HG02642 (cell line): Measurements from ENCODE around the gene SLC43A3.
A peak's percentile ranks its signal among the peaks of the same experiment; 100 is the strongest.
"Not testable (repeated sequence)": the region's sequence is repeated elsewhere in the genome, so short reads cannot be mapped to it uniquely, and the experiment has no call there.

Experiments used
- ATAC-seq: cut with Tn5 transposase; IDR thresholded peaks from one replicate; pipeline ENCODE4 v1.9.1; 2021; ENCODE audit warnings: mild to moderate bottlenecking; ENCODE audit not compliant: unreplicated experiment, poor library complexity

The SLC43A3 gene

DNA sequence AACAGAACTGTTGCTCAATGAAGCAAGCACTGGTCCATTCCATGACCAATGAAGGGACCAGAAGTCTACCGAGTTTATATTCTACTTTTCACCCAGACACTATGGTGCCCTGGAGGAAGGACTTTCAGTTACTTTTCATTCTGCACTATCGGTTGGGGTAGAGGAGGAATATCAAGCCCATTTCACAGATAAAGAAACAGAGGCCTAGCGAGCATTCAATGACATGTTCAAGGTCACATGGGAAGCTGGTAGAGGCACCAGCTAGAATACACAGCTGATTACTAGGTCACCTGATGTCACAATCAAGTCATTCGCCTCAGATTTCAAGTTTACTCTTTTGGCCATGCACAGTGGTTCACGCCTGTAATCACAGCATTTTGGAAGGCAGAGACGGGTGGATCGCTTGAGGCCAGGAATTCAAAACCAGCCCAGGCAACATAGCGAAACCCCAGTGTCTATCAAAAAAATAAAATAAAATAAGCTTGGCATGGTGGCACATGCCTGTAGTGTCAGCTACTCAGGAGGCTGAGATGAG lies 18.9 kb downstream of the SLC43A3 start:
- no peak for ATAC-seq

DNA sequence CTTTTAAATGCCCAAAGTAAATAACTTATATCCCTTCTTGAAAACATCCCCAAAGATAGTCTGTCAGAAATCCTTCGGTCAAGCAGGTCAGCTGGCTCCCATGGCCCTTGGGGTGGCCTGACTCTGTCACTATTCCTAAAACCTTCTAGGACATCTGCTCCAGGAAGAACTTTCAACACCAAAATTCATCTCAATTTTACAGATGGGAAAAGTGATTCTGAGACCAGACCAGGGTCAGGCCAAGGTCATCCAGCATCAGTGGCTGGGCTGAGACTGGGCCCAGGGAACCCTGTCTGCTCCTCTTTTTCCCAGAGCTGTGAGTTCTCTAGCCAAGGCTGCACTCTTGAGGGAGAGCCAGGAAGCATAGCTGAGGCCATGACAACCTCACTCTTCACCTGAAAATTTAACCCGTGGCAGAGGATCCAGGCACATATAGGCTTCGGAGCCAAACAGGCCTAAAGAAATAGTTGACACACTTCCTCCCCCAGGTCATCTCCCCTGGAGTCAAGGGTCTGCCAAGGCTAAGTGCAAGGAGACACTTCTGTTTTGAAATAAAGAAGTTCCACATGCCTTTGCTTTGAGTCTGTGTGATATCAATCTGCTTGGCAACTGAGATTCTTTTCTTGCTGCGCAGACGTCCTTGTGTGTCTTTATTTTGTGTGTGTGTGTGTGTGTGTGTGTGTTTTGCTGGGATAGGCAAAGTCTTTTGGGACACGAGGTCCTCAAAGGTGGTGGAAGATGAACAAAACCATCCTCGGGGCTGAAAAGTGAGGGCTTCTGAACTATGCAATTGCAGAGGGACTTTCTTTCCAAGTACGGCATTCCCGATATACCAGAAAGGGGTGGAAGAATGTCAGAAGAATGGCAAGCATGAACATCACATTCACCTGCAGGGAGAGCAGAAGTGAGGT lies 19.7 kb downstream of the SLC43A3 start:
- ATAC-seq = no peak

DNA sequence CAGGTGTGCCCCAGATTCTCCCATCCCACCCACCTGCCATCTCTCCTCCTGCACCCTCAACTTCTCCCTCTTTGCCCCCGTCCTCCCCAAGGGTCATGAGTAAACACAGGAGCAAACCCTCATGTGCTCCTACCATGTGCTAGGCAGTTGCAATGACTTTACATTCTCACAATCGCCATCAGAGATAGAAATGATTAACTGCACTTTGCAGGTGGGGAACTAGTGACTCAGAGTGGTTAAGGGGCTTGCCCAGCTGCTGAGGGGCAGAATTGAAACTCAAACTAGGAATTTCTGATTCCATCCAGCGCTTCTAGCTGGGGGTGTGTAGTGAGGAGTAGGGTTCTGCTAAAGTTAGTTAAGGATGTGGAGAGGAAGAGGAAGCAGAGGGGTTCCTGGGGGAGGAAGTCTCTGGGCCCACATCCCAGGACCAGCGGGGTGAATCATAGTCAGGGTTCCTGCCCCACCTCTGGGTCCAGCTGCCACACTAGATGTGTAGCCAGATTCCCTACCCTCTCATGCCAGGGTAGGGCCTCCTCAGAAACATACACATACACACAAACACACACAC lies 20.5 kb downstream of the SLC43A3 start:
- peak; percentile 84 for ATAC-seq

DNA sequence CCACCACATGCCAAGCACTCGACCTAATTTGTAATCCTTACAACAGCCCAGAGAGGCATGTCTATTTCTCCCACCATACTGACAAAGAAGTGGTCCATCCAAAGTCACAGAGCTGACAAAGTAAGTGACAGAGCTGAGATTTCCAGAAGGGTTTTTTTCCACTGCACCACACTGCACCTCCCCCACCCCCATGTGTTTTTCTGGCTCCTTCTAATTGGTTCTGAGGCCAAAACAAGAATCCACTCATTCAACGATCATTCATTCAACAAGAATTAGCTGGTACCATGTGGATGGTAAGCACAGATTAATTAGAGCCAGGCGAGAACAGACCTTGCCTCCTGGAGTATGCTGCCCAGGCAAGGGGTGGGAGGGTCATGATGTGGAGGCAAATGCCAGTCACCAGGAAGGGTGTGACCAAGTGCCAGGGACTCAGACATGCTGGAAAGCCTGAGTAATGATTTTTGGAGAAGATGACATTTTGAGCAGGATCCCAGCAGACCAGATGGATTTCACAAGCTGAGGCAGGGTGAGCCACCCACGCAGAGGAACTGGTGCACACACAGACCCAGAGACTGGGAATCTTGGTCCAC lies 21.6 kb downstream of the SLC43A3 start:
- no peak for ATAC-seq

DNA sequence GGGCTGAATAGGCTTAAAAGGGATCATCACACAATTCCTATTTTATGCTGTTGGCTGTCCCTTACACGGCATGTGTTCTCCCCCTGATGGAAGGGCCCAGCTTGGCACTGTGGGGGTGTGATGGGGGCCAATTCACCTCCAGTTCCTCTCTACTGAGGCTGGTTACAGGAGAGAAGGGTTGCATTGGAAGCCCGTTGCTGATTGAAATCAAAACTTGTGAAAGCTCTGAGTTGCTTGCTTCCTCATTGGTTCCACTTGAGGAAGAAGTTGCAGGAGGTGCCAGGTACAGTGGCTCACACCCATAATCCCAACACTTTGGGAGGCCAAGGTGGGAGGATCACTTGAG lies 23.1 kb downstream of the SLC43A3 start:
- no peak for ATAC-seq

DNA sequence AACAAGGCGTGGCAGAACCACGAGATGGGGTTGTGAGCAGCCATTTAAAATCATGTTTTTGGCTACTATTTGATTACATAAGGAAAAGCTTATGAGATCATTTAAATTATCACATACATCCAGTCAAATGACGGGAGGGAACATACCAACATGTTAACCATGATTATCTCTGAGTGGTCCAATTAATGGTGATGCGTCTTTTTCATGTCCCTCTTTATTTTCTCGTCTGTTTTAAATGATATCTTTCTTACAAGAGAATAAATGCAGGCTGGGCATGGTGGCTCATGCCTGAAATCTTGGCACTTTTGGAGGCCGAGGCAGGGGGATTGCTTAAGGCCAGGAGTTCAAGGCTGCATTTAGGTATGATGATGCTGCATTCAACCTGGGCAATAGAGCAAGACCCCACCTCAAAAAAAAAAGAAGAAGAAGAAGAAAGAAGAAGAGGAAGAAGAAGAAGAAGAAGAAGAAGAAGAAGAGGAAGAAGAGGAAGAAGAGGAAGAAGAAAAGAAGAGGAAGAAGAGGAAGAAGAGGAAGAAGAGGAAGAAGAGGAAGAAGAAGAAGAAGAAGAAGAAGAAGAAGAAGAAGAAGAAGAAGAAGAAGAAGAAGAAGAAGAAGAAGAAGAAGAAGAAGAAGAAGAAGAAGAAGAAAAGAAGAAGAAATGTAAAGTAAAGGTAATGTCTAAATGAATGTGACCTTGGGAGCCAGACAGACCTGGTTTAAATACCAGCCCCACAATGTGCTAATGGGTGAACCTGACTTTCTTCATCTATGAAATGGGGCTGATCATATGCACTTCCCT lies 23.7 kb downstream of the SLC43A3 start:
- ATAC-seq = not testable (repeated sequence)

DNA sequence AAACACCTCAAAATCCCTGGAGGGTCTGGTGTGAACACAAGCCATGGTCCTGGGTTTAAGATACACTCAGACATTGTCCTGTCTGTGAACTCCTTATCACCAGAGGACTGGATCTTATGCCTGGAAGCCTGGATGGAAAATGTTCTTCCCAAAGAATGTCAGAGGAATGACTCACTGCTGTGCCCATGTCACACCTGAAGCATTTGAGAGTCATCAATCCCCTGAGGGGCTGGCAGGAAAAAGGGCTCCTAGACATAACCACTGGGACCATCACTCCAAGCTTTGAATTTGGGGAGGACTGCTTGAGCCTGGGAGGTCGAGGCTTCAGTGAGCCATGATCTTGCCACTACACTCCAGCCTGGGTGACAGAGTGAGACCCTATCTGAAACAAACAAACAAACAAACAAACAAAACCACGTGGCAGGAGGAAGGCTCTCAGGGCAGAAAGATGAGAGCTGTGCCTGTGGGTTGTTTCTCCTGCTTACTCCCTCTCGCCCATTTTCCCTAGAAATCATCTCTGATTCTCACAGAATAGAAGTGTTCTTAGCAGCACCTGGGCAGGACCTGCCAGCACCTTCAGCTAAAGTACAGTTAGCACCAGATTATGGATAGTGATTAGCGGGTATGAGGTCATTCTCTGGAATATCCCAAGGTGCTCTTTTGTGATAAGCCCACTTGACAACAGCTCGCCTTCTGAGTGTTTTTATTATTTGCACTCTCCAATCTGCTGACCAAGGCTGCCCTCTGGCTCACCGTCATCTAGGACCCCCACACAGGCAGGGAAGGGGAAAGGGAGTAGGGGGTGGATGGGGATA lies 24.5 kb downstream of the SLC43A3 start:
- ATAC-seq = no peak

DNA sequence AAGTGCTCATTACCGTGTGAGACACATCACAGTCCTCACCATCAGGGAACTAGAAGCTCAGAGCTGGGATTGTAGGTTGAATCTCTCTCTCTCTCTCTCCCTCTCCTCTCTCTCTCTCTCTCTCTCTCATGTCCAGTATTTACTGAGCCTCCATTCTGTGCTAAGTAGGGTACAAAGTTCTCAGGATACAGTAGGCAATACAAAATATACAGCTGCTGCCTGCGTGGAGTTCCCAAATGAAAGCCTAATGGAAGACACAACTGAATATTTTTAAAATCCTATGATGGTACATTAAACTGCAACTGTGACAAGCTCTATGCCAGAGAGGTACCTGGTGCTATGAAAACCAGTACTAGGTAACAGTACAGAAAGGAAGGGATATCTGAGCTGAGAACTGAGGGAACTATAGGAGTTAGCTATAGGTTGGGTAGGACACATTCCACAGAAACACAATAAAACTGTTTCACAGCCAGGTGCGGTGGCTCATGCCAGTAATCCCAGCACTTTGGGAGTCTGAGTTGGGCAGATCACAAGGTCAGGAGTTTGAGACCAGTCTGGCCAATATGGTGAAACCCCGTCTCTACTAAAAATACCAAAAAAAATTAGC lies 26.8 kb downstream of the SLC43A3 start:
- no peak for ATAC-seq

DNA sequence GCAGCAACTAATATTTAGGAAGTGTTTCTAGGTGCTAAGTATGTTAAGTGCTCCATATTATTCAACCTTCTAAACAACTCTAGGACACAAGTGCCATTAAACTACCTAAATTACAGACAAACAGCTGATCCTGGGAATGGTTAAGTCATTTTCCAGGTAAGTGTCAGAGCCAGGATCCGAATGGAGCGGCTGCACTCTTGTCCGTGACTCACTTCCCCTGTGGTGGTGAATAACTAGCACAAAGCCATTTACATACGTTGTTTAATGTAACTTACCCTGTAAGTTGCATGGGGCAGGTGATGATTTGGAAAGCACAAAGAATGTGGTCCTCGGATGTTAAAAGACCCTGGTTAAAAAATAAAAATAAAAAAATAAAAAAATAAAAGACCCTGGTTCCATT lies 27.7 kb downstream of the SLC43A3 start:
- no peak for ATAC-seq

DNA sequence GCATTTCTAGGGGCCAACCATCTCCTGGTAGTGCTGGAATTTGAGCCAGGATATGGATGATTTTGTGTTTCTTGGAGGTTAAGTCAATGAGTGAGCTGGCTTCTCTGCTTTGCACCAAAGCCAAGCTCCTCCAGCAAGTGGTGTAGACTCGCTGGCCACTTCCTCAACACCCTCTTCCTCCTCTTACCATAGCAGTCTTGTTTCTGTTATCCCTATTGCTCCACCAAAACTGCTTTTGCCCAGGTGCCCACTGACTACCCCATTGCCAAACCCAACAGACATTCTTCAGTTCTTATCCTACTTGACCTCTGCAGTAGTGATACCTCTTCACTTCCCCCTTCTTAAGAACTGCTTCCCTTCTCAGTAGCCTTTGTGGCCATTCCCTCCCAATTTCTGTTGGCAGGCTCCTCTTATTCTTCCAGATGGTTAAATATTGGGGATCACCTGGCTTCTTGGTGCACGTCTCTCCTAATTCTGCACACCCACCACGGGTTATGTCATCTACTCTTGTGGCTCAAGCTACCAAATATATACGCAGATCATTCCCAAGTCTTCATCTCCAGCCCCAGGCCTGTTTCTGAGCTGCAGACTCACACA lies 29.4 kb downstream of the SLC43A3 start:
- no peak for ATAC-seq

DNA sequence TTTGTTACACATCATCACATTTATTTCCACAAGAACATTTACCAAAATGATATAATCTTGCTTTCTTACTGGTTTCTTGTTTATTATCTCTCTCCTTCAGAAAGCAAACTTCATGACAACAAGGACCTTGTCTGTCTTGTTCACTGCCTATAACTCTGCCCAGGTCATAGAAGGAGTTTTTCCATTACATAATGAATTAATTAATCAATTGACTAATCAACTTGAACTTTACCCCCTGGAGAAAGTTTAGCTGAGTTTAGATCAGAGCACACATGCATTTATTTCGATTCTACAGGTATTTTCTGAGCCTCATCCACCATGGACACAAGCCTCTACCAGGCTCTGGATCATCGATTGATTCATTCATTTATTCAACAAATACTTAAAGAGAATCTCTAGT lies 30.2 kb downstream of the SLC43A3 start:
- ATAC-seq = no peak

DNA sequence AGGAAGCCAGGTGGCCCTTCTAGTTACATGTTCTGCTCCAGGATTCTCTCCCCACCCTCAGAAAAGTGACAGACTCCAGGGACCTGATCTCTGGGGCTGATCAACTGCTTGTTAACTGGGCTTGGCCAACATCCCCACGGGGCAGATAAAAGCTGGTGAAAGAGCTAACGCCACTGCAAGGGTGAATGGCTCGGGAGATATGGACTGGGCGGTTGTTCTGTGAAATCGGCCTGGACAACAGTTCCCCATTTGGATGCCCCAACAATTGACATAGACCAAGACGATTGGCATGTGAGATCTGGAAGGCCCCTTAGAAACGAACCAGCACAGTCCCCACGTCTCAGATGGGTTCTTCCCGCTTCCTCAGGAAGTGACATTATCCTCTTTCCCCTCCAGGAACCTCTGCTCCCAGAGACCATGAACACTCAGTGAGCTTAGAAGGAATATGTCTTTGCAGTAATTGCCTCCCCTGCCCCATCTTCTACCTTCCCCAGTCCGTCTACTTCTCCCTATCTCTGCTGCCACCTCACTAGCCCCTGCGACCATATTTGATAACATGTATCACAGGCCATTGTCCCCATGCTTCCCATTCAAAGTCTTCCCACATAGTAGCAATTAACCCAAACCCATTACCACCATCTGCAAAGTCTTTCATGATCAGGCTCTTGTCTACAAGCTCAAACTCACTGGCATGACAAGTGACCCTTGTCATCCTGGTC lies 30.9 kb downstream of the SLC43A3 start:
- no peak for ATAC-seq

DNA sequence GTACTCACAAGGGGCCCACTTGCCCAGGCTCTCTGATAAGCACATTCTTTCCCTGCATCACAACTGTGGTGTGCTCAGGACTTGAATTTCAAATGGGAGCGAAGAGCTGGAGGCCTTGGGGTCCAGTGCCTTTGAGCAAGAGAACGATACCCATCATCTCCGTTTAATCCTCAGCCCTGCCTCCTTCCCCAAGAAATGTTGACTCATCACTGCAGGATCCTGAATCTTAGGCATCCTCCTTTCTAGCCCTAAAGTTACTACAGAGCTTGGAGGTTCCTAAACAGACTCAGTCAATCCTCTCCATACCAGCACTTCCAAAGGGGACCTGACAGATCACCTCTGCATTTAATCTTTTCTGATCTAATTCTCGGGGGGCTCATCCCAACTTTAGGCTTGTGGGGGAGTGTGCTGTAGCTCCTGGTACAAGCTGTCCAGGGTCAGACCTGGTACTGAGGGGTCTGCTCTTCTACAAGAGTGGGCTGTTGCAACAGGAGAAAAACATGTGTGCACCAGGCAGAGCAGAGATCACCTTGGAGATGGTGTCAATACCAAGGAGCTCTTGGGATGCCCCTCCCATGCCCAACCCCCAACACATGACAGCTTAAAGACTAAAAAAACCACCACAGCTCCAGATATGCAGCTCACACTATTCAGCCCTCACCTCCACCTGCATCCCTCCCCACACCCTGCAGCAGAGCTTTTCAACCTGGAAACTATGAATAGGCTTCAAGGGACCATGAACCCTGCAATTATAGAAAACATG lies 32.5 kb downstream of the SLC43A3 start:
- ATAC-seq = no peak

DNA sequence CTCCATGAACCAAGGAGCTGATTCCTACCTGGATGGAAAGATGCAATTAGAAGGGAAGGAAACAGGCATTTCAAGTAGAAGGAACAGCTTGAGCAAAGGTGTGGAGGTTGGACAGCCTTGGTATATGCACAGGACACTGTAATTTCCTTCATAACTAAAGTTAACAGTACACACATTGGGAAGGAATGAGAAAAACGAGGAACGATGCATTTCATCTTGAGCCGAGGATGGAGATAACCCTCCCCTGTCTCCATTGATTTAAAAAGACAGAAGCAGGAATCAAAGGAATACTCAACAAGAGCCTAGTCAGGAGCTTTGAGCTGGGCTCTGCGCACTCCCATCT lies 34.2 kb downstream of the SLC43A3 start:
- ATAC-seq = no peak

DNA sequence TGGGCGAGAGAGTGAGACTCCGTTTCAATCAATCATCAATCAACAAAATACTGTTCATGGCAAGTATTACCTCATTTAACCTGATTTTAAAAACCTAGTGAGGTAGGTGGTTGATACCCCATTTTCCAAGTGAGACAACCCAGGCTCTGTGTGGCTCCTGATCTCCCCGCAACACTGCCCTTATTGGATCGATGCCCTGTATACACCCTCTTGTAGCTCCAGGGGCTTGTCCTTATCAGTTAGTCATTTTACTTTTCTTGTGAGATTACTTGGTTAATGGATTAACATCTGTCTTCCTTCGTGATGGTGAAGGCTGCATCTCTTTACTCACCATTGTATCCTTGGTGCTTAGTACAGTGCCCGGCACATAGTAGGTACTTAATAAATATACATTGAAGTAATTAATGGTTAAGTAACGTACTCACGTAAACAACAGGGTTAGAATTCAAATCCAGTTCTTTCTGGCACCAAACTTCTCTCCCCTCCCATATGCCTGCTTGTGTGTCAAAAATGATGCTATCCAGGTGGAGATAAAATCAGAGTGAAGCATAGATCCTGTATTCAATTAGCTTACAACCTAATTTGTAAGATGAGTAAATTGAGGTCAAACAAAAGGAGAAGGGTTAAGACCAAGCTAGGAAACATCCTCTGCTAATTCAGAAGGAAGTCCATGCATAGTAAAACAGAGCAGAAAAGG lies 34.7 kb downstream of the SLC43A3 start:
- ATAC-seq = no peak

DNA sequence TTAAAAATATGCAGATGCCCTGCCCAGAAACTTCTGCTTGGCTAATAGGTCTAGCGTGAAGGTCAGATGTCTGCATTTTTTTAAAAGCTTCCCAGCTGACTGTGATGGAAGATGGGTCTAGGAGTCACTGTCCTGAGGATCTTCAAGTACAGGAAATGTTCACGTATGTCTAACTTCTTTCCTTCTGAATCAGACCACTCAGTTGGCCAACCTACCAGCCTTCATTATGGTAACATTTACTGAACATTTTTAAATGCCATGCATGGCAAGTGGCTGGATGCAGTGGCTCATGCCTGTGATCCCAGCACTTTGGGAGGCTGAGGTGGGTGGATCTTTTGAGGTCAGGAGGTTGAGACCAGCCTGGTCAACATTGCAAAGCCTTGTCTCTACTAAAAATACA lies 35.4 kb downstream of the SLC43A3 start:
- no peak for ATAC-seq

DNA sequence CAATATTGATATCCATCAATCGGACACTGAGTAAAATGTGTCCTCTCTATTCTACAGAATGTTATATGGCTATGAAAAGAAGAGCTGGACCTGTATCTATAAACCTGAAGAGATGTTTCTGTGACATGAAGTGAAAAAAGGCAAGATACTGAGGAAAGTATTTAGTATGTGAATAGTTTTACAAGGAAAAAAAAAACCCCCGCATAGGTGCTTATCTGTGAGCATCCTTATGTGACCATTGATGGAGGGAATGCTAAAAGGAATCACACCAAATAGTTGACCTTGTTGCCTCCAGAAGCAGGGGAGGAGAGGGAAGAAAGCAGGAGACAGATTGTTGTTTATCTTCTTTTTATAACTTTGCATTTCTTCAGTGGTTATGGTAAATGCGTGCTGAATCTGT lies 35.8 kb downstream of the SLC43A3 start:
- no peak for ATAC-seq
